NCI-H2029 (cell line): Measurements from ENCODE around the gene DMPK.
"Not testable (repeated sequence)": the region's sequence is repeated elsewhere in the genome, so short reads cannot be mapped to it uniquely, and the experiment has no call there.

Source experiments
- DNase-seq: peaks from one replicate; lab custom pipeline; 2025; lab: John Stamatoyannopoulos, UW

DMPK gene

DNA sequence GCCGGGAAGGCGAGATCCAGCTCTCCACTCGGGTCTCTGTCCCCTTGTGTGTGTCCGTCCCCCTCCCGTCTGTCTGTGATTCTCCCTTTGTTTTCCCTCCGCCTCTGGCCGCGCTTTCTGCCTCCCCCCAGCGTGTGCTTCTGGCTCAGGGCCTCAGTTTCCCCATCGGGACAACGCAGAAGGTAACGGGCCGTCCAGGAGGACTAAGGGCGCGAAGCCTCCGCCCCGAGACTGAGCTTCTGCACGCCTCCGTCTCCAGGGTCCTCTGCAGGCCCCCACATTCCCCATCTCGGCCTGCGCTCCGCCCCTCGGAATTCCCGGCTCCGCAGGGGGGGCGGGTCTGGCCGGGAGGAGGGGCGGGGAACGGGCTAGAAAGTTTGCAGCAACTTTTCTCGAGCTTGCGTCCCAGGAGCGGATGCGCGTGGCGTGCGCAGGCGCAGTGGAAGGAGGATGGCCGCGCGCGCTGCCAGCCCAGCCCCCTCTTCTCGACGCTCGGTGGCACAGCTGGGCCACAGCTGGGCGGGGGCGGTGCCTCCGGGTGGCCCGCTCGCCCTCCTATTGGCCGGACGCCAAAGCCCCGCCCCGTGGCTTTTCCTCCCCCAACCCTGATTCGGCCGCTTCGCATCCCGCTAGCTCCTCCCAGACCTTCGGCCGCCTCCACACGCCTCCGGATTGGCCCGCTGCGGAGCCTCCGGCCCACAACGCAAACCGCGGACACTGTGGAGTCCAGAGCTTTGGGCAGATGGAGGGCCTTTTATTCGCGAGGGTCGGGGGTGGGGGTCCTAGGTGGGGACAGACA lies 13.1 kb downstream of the DMPK start, which contains the start of gene SIX5:
SIX5 (minus strand) TSS at position 269 of the 799 bp plus-strand sequence. CDS start 408 bp downstream, outside the sequence.
- DNase-seq: peak; percentile 93

GRCh38 chr19:45768655-45768983 lies 13.7 kb downstream of the DMPK start:
- DNase-seq: peak; percentile 28

- no peak for DNase-seq
Measured at GRCh38 chr19:45767881-45768654, 14.2 kb downstream of the DMPK start.

DNA sequence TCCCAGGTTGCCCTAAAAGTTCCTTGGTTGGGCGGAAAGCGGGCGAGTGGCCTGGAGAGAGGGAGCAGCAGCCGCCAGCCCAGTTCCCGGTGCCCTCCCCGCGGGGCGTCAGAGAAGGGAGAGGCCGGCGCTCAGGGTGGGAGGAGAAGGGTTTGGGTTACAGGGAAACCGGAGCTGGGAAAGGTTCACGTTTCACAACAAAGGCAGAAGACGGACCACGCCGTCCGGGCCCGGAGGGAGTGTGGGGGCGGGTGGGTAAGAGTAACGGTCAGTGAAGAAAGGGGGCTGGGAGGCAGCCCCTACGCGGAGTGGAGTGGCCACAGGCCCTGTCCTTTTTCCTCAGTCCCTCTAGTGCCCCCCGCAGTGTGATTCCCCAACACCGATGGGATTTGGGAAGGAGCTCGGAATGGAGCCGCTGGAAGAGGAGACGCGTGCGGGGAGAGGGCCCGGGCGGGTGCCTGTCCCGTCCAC lies 14.8 kb downstream of the DMPK start:
- peak; percentile 66 for DNase-seq

- no peak for DNase-seq
Measured at GRCh38 chr19:45766869-45767346, 15.4 kb downstream of the DMPK start.

DNA sequence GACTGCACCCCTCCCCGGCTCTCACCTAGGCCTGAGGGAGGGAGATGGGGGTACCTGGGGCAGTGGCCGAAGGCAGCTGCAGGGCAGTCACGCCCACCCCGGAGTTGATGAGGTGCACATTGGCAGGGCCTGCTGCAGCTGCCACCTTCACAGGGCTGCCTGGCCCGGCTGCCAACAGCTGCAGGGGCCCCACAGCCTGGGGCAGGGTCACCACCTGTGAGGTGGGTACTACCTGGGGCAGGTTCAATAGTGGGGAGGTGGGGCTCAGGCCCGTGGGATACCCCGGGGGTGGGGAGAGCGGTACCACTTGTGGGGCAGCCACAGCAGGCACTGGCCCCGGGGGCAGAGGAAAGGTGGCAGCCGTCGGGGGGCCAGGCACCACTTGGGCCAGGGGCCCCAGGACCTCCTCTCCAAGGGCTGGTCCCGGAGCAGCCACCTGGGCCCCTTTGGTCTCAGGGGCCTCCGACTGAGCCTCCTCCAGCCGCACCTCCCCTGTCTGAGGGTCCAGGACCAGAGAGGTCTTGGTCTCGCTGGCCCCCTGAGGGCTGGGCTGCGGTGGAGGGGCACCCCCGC lies 15.9 kb downstream of the DMPK start:
- DNase-seq: no peak

GRCh38 chr19:45765702-45766295 lies 16.5 kb downstream of the DMPK start:
- DNase-seq: no peak

- no peak for DNase-seq
Measured at GRCh38 chr19:45764945-45765701, 17.2 kb downstream of the DMPK start.

DNA sequence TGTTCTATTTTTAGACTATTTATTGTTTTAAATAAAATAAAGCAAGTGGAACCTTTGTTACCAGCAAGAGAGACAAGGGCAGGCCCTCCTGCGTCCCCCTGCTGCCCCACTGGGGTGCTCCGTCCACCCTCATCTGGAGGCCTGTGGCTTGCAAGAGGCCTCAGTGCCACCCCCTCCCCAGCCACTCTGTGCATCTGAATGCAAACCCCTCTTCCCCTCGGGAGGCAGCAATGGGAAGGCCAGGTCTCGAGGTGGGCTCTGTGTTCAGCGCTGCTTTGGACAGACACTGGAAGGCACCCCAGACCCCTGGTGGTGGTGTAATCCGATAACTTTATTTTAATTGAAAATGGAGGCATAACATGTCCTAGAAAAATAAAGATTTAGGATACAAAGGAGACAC lies 17.8 kb downstream of the DMPK start:
- DNase-seq: no peak

GRCh38 chr19:45763691-45764294 lies 18.5 kb downstream of the DMPK start:
- no peak for DNase-seq

DNA sequence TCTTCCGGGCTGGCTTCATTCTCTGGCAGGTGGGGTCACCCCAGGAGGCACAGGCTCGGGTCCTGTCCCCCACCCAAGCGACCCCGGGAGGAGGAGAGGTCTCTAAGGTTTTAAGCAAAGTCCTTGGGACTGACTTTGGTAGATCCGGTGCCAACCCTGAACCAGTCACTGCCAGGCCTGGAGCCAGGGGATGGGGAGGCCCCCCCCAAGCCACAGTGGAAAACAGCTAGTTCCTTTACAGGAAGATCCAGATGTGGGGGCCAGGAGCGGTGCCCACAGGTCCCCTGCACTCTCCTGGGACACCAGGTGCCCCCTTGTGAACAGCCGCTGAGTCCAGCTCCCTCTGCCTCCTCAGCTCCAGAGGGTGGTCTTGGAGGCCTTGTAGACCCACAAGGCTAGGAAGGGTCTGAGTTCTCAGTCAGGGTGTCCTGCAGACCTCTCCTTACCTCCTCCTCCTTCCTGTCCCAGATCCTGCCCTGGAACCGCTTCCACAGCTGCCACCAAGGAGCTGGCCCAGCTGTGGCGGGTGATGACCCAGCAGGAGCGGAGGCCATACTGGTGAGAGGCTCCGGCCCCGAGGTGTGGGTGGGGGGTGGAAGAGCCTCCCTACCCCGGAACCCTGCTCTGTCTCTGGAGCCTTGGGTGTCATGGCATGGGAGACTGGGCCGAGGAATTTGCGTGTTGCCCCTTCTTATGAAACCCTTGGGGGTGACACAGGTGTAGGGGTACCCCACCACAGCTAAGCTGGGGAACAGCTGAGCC lies 19.2 kb downstream of the DMPK start:
- no peak for DNase-seq

GRCh38 chr19:45761714-45762113 lies 20.6 kb downstream of the DMPK start:
- no peak for DNase-seq

GRCh38 chr19:45758921-45759320 lies 23.4 kb downstream of the DMPK start:
- DNase-seq: no peak

DNA sequence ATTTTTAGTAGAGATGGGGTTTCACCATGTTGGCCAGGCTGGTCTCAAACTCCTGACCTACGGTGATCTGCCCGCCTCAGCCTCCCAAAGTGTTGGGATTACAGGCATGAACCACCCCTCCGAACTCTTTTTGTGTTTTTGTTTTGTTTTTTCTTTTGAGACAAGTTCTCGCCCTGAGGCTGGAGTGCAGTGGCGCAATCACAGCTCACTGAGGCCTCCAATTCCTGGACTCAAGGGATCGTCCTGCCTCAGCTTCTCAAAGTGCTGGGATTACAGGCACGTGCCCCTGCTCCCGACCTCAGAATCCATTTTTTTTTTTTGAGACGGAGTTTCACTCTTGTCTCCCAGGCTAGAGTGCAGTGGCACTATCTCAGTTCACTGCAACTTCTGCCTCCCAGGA lies 24.6 kb downstream of the DMPK start:
- no peak for DNase-seq

DNA sequence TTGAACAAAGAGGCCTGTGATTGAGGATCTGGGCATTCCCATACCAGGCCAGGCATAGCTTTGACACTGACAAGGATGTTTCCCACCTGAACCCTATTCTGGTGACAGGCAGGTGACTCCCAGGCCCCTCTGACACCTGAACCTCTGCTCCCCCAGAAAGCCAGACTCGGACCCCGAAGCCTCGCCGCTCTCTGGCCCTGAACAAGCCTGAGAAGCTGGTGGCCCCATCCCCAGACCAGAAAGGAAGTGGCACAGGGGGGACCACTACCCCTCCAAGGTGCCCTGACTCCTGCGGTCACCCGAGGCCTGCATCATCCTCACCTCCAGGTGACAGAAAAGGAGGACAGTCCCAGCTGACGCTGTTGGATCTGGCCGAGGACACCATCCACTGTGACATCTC lies 28.0 kb downstream of the DMPK start:
- no peak for DNase-seq

- DNase-seq: no peak
Measured at GRCh38 chr19:45753548-45753947, 28.7 kb downstream of the DMPK start.

DNA sequence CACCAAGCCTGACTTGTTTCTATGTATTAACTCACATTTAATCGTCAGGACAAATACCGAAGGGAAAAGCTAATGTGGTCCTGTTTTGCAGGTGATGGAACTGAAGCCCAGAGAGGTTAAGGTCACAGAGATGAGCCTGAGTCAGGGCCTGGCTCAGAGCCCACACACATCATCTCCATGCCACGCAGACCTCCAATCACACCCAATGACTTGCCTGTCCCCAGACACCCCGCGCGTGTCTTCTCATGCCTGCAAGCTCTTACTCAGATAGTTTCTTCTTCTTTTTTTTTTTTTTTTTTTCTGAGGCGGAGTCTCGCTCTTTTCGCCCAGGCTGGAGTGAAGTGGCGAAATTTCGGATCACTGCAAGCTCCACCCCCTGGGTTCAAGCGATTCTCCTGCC lies 29.7 kb downstream of the DMPK start:
- DNase-seq: no peak

DNA sequence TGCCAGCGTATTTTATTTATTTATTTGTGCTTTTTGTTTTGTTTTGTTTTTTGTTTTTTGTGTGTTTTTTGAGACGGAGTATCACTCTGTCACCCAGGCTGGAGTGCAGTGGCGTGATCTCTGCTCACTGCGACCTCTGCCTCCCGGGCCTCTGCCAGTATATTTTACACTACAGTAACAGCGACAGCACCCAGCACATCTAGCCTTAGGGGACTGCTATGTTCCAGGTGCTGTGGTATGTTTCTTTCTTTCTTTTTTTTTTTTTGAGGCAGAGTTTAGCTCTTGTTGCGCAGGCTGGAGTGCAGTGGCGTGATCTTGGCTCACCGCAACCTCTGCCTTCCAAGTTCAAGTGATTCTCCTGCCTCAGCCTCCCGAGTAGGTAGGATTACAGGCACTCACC lies 30.8 kb downstream of the DMPK start:
- not testable (repeated sequence) for DNase-seq

GRCh38 chr19:45747513-45747912 lies 34.8 kb downstream of the DMPK start:
- no peak for DNase-seq

DNA sequence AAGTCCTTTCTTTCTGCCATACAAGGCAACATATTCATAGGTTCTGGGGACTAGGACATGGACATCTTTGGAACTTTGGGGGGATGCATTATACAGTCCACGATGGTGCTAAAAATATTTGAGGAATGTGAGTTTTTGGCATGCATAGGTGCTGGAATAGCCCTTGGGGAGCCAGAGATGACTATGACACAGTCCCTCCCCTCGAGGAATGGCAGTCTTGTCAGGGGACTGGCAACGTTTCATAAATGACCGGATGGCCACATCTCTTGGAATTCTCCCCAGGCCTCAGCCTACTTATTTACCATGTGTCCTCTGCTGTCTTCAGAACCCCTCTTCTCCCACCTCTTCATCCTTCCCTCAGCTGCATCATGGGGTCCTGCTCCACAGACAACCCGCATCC lies 35.4 kb downstream of the DMPK start:
- DNase-seq: no peak
